ENCODE measurements around the gene BUB1B.

BUB1B gene

DNA sequence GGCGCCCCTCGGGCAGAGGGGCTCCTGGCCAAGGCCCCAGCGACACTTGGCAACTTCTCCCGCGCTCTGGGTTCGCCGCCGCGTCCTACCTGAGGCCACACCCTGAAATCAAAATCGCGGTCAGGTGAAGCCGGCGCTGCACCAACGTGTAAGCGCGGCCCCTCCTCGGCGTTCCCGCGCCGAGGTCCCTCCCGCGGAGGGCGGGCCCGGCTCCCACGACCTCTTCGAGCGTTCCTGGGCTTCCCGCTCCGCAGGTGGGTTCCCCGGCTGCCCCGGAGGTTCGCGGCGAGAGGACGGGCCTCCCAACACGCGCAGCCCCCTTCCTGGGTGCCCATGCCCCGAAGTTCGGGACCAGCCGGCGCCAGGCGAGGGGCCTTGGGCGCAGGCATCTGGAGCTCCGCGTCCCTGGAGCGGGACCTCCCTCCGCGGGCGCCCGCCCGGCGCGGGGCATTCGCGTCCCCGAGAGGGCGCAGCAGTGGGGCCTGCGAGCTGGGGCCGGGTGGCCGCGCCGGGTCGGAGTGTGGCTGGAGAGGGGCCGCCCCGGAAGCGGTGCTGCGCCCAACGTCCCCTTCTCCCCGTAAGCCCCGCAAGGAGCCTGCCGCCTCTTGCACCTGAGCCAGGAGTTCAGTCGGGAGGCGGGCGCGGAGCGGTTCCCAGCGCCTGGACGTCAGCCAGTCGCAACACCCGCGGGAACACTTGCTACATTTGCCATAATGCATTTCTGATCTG lies 91.7 kb downstream of the BUB1B start:
- DNase-seq (ENCODE audit: low read depth in 2 of 3, low spot score in 2 of 3) = no peak

DNA sequence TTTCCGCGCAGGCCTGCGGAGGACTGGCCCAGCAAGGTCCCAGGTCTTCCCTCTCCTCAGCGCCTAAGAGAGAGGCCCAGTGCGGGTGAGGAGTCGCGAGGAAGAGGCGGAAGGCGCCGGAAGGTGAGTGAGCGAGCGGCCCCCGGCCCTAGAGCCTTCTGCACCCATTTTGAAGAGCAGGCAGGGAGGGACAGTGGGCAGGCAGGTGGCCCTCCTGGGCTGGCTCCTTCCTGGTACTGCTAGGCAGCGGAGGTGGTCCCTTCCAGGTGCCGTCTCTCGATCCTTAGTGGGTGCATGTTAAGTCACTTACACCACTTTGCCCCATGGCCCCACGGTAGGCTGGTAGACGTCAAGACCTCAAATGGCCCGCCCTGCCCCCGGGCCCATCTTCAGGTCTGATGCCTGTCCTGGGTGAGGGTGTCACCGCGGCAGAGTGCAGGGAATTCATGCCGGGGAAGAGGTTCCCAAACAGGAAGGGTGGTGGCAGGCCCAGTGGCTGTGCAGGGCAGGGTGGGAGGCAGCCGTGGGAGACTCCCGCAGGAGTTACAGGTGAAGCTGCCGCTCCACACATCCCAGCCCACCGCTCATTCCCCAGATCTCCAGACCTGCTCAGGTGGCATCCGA lies 92.4 kb downstream of the BUB1B start:
- no peak for DNase-seq (ENCODE audit: low read depth in 2 of 3, low spot score in 2 of 3)

DNA sequence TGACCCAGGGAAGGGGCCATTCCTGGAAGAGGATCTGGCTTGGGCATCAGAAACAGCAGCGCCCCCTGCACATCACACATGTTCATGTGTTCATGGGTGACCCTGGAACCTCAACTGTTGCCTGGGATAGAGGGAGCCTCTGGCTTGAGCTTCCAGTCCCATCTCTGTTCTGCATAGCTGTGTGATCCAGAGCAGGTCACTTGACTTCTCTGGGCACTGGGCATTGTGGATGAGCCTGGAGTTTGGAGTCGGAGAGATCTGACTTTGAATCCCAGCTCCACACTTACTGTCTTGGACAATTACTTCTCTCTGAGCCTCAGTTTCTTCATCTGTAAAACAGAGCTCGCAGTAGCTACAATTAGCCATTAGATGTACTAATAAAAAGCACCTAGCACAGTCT lies 93.6 kb downstream of the BUB1B start:
- no peak for DNase-seq (ENCODE audit: low read depth in 2 of 3, low spot score in 2 of 3)

DNA sequence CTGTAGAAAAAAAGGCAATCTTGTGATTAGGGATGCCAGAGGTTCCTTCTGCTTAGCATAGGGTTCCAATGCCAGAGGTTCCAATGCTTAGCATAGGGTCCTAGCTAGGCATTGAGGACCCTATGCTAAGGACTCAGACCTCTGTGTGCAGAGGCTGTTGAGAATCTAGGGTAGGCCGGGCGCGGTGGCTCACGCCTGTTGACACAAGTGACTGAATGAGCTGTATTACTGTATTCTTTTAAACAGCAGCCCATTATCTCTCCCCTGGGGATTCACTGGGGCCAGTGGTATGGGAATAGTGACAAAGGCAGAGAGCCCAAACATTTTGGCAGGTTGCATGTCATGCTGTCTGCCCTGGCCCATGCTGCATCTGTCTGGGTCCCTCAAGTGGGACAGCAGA lies 94.2 kb downstream of the BUB1B start:
- DNase-seq (ENCODE audit: low read depth in 2 of 3, low spot score in 2 of 3) = no peak

DNA sequence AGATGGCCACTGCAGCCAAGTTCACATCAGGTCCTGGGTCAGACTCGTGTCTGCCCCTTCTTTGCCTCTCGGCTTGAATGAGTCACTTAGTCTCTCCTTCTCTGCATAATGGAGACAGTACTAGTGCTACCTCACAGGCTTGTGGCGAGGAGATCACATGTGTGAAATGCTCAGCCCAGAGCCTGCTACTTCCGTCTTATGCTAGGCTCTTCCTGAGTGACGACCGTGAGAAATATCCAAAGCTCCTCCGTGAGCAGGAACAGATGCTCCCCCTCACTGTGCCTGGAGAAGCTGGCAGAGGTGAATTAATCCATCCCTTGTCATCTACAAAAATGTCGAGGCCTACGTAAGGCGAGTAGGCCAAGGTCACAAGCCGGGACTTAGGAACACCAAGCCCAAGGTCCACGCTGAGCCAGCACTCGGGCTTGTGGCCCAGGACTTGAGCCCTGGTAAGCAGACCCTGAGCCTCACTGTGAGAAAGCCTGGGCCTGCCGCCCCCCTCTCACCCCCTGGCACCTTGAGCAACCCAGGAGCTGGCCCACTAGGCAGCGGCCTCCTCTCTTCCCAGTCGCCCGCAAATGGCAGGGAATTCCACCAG lies 95.9 kb downstream of the BUB1B start:
- DNase-seq (ENCODE audit: low read depth in 2 of 3, low spot score in 2 of 3) = no peak

DNA sequence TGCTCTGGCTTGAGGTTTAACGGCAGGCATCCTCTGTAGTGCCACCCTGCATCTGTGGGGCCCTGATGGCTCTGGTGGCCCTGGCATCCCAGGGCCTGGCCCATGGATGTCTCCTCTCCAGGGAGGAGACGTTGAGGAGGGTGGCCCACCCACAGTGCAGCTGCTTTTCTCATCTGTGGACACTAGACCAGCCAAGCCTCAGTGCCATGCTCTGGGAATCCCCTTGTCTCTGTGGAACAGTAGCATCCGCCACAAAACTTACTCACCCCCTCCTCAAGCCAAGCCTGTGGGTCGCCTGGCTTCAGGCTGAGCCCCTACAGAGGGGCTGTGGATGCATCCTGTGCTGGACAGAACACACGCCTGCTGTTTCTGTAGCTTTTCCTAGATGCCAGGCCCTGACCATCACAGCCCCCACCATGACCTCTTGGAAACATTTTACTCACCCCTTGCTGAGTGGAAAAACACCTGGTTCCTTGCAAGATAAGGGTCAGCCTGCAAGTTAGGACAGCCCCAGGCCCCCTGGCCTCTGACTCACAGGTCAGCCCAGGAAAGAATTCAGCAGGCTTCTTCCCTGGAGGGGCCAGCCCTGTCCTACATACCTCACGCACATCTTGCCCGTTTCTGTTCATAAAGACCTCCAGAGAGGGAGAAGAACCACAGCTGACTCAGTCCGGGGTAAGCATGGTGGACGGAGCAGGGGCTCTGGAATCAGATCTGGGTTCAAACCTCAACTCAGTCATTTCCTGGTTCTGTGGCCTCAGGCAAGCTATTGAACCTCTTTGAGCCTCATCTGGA lies 97.0 kb downstream of the BUB1B start:
- no peak for DNase-seq (ENCODE audit: low read depth in 2 of 3, low spot score in 2 of 3)

DNA sequence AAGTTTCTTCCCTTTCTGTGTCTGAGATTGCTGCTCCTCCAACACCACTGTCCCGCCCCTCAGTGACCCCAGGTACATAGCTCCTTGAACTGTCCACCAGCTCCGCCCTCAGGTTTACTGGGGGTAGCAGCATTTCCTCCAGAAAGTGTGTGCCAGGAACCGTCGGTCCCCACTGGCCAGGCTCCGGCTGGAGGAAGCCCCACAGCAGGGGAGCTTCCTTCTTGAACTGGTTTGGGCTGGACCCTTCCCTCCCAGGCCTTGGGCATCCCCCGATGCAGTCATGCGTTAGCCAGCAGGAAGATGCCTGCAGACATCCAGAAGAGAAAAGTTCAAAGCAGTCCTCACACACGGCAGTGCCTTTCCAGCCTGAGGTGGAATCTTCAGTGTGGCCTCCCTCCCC lies 97.7 kb downstream of the BUB1B start:
- no peak for DNase-seq (ENCODE audit: low read depth in 2 of 3, low spot score in 2 of 3)

DNA sequence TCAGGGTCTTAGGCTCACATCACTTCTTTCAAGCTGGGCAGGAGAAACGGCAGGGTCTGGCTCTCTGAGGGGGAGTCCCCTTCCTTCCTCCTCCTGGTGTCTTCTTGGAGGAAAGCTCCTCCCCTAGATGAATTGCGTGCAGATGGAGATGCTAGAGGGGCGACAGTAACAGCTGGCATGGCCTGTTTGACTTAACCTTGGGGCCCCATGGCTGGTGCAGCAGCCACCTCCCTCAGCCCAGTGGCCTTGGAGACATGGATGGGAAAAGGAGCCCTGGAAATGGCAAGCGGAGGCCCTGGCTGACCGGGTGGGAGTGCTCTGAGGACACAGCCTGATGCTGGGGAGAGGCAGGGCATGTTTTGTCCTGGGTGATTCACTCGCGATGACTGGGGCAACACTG lies 98.2 kb downstream of the BUB1B start:
- no peak for DNase-seq (ENCODE audit: low read depth in 2 of 3, low spot score in 2 of 3)

DNA sequence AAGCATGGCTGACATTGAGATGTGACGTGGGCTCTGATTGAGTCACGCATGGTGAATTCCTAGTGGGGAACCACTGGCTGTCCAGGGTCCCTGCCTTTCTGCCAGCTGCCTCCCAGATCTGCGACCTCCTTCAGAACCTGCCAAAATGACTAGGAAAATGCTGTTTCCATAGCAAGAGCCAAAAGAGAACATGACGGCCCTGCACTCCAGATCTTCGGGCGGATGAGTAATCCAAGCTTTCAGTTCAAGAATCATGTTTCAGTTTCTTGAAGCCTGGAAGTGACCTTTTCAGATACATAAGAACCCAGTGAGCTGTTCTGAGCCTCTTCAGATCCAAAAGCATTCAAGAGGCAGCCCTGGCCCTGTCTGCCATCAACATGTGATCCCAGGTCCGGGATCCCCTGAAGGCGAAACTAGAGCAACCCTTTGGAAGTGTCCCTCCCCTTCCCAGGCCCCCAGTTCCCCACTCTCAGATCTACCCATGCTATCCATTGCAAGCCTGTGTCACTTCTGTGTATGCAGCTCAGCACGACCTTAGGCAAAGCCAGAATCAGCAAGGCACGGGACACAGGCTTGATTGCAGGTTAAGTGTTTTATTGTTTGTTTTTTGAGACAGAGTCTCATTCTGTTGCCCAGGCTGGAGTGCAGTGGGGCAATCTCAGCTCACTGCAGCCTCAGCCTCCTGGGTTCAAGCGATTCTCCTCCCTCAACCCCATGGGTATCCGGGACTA lies 102.3 kb downstream of the BUB1B start:
- DNase-seq (ENCODE audit: low read depth in 2 of 3, low spot score in 2 of 3) = no peak

DNA sequence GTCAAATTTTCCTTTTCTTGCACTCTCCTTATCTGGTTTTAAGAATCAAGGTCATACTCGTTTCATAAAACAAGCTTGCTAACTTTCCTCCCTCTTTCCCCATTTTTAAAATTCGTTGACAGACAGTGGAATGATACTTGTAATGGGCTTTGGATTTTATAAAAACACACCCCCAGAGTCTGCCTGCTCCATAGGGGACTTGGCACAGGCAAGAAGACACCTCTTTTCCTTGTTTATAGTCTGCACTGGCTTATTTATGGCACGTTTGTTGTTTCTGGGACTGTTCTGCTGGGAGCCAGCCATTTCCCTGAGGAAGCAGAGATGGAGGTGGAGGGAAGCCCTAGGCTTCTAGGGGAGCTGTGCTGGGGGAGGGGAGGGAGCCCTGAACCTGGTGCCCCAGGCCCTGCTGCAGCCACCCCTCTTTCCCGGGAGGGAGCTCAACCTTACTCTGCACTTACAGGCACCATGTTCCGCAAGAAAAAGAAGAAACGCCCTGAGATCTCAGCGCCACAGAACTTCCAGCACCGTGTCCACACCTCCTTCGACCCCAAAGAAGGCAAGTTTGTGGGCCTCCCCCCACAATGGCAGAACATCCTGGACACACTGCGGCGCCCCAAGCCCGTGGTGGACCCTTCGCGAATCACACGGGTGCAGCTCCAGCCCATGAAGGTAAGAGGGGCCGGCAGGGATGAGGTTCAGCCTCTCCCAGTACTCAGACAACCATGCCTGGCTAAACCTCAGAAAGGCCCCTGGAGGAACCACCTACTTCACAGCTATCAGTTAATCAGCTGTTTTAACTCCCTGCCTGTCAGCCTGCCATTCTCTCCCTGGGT lies 103.7 kb downstream of the BUB1B start:
- DNase-seq (ENCODE audit: low read depth in 2 of 3, low spot score in 2 of 3) = no peak

DNA sequence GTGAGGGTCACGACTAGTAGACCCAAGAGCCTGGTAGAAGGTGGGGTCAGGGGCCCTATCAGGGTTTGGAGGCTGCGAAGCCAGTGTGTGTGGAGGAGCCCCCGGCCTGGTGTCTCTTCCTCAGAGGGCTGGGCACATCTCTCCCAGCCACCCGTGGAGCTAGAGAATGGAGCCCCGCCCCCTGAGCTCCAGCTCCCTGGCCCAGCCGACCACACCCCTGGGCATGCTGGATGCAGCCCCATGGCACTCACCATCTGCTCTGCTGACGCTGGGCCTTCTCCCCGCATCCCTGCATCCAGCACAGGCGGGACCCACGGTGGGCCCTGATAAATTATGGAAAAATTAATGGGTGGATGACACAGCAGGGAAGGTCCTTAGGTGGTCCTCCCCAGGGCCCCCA lies 104.5 kb downstream of the BUB1B start:
- no peak for DNase-seq (ENCODE audit: low read depth in 2 of 3, low spot score in 2 of 3)

DNA sequence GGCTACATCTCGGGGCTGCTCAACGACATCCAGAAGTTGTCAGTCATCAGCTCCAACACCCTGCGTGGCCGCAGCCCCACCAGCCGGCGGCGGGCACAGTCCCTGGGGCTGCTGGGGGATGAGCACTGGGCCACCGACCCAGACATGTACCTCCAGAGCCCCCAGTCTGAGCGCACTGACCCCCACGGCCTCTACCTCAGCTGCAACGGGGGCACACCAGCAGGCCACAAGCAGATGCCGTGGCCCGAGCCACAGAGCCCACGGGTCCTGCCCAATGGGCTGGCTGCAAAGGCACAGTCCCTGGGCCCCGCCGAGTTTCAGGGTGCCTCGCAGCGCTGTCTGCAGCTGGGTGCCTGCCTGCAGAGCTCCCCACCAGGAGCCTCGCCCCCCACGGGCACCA lies 105.0 kb downstream of the BUB1B start:
- DNase-seq (ENCODE audit: low read depth in 2 of 3, low spot score in 2 of 3) = no peak

DNA sequence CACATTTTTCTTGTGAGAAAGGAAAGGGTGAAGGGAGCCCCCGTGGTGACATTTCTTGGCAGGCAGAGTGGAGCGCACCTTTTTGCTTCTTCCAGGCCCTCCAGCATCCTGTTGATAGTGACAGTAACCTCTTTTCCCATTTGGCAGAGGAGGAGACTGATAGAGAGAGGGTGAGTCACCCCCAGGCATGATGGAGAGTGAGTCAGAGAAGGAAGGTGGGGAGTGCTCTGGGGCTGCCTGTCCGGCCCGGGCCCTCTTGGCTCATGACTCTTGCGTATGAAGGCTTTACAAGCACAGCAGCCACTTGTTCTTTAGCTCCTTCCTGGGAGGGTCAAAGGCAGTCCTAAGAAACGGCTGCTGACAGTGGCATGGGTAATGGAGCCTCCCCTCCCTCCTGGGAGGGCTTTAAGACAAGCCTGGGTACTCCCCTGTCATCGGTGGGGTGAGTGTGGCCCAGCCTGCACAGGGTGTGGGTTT lies 106.0 kb downstream of the BUB1B start:
- no peak for DNase-seq (ENCODE audit: low read depth in 2 of 3, low spot score in 2 of 3)

DNA sequence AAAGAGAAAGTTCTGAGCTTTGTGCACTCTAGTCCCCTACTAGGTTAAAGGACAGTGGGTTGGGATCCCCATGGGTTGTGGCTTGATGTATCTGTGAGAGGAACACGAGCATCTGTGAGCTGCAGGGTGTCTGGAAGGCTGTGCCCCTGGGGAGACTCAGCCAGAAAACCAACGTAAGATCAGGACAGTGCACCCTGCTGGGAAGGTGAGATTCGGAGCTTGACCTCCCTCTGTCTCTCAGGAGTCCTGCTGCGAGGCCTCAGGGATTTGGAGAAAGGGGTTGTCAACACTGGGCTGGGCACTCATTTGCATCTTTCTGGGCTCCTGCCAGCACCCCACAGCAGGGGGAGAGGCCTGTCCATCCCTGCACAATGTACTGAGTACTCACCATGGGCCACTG lies 106.8 kb downstream of the BUB1B start:
- DNase-seq (ENCODE audit: low read depth in 2 of 3, low spot score in 2 of 3) = no peak

DNA sequence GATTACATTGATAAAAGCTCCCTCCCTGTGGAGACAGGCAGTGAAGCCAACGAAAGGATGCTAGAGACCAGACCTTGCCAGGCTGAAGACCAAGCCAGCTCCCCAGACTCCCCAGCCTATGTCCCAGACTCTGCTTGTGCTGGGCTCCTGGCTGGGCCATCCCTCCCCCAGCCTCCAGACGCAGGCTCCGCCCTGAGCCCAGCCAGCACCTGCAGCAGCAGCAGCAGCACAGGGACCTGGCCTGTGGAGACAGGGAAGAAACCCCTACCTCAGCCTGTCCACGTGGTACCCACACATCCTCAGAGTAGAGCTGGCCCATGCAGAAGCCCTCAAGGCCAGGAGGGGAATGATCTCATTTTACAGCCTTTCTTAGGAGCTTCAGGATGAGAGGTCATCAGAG lies 108.7 kb downstream of the BUB1B start:
- DNase-seq (ENCODE audit: low read depth in 2 of 3, low spot score in 2 of 3) = no peak

DNA sequence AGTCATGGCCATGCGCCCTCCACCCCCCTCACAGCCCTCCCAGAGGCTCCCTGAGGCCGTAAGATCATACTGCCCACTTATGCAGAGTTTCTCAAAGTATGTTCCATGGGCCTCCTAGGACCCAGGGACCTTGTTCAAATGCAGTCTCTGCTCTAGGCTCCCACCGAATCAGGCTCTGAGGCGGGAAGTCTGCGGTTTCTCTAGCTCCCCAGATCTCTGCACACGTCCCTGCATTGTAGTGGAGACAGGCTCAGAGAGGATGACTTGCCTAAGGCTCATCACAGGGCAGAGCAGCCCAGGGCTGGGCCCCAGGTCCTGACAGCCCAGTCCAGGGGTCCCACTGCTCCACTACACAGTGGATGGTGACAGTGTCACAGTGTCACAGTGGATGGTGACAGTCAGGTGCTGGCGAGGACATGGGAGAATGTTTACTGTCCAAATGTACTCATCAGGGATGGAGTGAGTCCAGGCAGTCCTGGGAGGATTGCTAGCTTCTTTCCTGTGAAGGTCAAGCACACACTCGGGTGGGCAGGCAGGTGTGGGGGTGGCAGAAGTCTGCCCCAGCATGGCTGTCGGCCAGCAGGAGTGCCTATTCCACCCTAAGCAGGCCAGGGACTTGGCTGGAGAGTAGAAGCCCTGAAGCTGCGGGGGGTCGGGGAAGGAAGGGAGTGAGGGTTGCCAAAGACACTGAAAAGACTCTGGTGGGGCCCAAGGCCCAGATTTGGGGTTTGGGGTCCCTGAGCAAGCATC lies 109.6 kb downstream of the BUB1B start:
- no peak for DNase-seq (ENCODE audit: low read depth in 2 of 3, low spot score in 2 of 3)
